GM06990 (cell line): ENCODE results near the gene KRT6A.

ENCODE experiments used
- DNase-seq: peaks from one replicate; pipeline ENCODE4 v3.0.0-alpha.2; 2011; ENCODE audit not compliant: insufficient read length; ENCODE audit errors: extremely low read depth
- H3K27me3 ChIP-seq: replicated peaks from 2 replicates; pipeline ENCODE4 v1.6.0; 2011; ENCODE audit warnings: low read length; ENCODE audit not compliant: control insufficient read depth, insufficient read depth
- H3K36me3 ChIP-seq: 2 replicates; pipeline ENCODE4 v1.5.1; 2011; ENCODE audit warnings: low read length; ENCODE audit not compliant: control insufficient read depth, insufficient read depth
- H3K4me3 ChIP-seq: replicated peaks from 2 replicates; pipeline ENCODE4 v1.5.1; 2011; ENCODE audit warnings: low read depth, mild to moderate bottlenecking, control low read depth, low read length
- TF ChIP-seq, protein P1 (sequence below): IDR thresholded peaks from 2 replicates; pipeline ENCODE4 v1.5.1; 2011; ENCODE audit warnings: low read length, control low read depth, mild to moderate bottlenecking, inconsistent platforms; ENCODE audit not compliant: insufficient read depth, poor library complexity, severe bottlenecking

Gene KRT6A

DNA sequence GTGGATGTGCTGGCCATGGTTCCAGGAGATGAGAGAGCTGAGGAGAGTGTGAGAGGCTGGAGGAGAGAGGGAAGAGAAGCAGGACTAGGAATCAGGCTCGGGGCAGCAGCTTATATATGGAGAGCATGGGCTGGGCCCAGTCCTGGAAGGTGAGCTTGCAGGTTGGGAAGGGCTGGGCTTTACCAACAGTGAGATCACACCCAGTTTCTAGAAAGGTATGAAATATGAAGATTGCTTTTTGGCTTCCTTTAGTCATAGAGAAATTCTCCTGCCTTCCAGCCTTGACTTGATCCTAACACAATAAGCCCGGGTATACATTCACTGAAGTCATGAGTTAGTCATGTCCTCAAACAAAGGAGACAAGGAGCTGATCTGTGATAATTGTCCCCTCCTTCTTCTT is at the start of gene KRT6A:
Gene KRT6A (minus strand): TSS at position 86 of the 400 bp plus-strand sequence. CDS start 69 bp downstream, at position 17.
- TF ChIP-seq, protein P1, sequence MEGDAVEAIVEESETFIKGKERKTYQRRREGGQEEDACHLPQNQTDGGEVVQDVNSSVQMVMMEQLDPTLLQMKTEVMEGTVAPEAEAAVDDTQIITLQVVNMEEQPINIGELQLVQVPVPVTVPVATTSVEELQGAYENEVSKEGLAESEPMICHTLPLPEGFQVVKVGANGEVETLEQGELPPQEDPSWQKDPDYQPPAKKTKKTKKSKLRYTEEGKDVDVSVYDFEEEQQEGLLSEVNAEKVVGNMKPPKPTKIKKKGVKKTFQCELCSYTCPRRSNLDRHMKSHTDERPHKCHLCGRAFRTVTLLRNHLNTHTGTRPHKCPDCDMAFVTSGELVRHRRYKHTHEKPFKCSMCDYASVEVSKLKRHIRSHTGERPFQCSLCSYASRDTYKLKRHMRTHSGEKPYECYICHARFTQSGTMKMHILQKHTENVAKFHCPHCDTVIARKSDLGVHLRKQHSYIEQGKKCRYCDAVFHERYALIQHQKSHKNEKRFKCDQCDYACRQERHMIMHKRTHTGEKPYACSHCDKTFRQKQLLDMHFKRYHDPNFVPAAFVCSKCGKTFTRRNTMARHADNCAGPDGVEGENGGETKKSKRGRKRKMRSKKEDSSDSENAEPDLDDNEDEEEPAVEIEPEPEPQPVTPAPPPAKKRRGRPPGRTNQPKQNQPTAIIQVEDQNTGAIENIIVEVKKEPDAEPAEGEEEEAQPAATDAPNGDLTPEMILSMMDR = no peak
- peaks cover under 1% of the 10 kb centered on the region for H3K27me3 ChIP-seq

DNA sequence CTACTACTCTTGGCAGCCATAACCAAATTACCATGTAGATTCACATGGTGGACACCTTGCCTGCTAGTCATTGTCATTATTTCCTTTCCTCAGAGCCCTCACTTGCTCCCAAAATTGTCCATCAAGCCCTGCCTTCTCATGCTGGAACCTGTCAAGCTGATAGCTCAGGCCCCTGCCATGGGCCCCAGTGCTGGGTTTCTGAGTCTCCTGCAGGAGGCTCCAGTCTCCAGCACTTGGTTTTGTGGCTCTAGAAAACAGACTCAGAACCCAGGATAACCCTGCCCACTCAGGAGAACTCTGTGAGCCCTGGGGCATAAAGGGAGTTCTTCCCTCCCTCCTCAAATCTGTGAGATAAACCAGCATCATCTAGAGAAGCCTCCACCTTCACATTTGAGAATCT is 49.1 kb upstream of the KRT6A start:
- DNase-seq = no peak
- TF ChIP-seq, protein P1 = no peak
- Histone ChIP-seq H3K27me3 (peaks cover 2% of the 10 kb centered on the region), H3K4me3 (no peak overlapping the region), H3K36me3 (no peaks in the 10 kb centered on the region)

More for the DNA sequence above, at the start of gene KRT6A:
- no peak within 1 kb of the TSS for H3K4me3 ChIP-seq
- no peaks in the 10 kb centered on the region for H3K36me3 ChIP-seq
- no peak for DNase-seq

DNA sequence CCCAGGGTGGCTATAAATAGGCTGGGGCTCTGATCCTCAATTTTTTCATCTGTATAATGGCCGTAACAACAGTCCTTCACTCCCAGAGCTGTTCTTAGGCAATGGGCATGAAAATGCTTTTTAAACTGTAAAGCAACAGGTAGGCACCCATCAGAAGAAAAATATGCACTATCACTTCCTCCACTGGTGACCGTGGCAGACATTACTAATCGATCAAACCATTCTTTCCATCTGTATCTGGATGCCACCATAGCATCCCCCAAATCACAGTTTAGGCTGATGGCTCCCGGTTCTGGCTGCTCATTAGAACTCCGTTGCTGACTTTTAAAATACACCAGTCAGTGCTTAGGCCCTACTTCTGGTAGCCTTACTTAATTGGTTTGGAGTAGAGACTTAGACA is 48.7 kb upstream of the KRT6A start:
- Histone ChIP-seq H3K4me3 (no peak overlapping the region), H3K36me3 (no peaks in the 10 kb centered on the region), H3K27me3 (peaks cover 2% of the 10 kb centered on the region)
- TF ChIP-seq, protein P1 = no peak
- DNase-seq = no peak

DNA sequence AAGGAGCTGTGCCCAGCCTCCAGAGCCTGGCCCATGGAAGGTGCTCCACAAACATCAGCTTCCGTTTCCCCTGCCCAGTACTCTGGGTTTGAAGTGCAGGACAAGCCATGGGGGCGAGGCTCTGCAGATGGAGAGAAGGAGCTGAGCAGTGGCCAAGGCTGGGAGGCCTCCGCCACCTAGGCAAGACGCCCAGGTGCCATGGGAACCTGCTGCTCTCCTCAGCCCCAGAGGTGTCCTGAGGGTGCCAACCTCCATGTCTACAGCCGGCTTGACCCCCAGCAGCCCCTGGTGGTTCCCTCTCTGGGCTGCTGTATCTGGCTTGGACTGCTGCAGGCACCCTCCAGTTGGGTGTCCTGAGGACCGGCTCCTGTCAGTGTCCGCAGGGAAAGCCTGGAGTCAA is 47.5 kb upstream of the KRT6A start:
- TF ChIP-seq, protein P1 = no peak
- Histone ChIP-seq H3K4me3 (no peak overlapping the region), H3K27me3 (peaks cover 2% of the 10 kb centered on the region), H3K36me3 (no peaks in the 10 kb centered on the region)
- no peak for DNase-seq

DNA sequence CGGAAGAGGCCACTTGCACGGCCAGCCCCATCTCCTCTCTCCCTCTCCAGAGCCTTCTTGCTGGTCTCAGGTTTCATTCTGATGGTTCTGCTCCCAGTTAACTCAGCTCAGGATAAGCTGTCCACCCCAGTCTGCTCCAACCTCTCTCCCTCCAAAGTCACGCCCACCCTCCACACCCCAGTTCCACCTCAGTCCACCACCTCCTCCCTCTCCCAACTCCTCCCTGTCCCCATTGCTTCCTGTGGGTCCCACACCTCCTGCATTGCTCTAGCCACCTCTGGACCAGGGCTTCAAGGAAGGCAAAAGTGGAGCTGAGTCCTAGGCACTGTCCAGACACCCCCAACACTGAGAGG is 46.7 kb upstream of the KRT6A start:
- Histone ChIP-seq H3K36me3 (no peaks in the 10 kb centered on the region), H3K27me3 (peaks cover 2% of the 10 kb centered on the region), H3K4me3 (no peak overlapping the region)
- TF ChIP-seq, protein P1 = no peak
- no peak for DNase-seq
